Loucy (cell line): Measurements from ENCODE around the gene TRAPPC6A.

ENCODE experiments used
- H2AFZ ChIP-seq: fragments of 200-600 bp; sonication (generic); 2 replicates; pipeline ENCODE4 v1.6.0; 2016; ENCODE audit warnings: antibody characterized with exemption, mild to moderate bottlenecking, low read length, moderate library complexity
- H3F3A ChIP-seq: fragments of 200-600 bp; 2 replicates; pipeline ENCODE4 v1.6.0; 2016; ENCODE audit warnings: antibody characterized with exemption, low read depth, mild to moderate bottlenecking
- H3K27me3 ChIP-seq: fragments of 200-600 bp; sonication (generic); 2 replicates; pipeline ENCODE4 v1.6.1; 2014; ENCODE audit warnings: low read length, mild to moderate bottlenecking; ENCODE audit not compliant: insufficient read depth, poor library complexity, severe bottlenecking
- H3K36me3 ChIP-seq: fragments of 200-600 bp; sonication (generic); 2 replicates; pipeline ENCODE4 v1.6.1; 2016; ENCODE audit warnings: low read length; ENCODE audit not compliant: insufficient read depth
- H3K4me1 ChIP-seq: fragments of 200-600 bp; sonication (generic); 2 replicates; pipeline ENCODE4 v1.5.1; 2014; ENCODE audit warnings: low read length, mild to moderate bottlenecking; ENCODE audit not compliant: insufficient read depth, poor library complexity, severe bottlenecking
- H3K4me2 ChIP-seq: fragments of 200-600 bp; sonication (generic); 2 replicates; pipeline ENCODE4 v1.6.0; 2014; ENCODE audit warnings: antibody characterized with exemption, low read length, low read depth, mild to moderate bottlenecking; ENCODE audit not compliant: poor library complexity, severe bottlenecking
- H3K4me3 ChIP-seq: fragments of 200-600 bp; sonication (generic); 2 replicates; pipeline ENCODE4 v1.5.1; 2014; ENCODE audit warnings: low read length, mild to moderate bottlenecking, mixed read lengths; ENCODE audit not compliant: poor library complexity, severe bottlenecking
- H3K79me2 ChIP-seq: fragments of 200-600 bp; sonication (generic); 2 replicates; pipeline ENCODE4 v1.6.1; 2014; ENCODE audit warnings: low read length; ENCODE audit not compliant: insufficient read depth
- H3K9ac ChIP-seq: fragments of 200-600 bp; sonication (generic); 2 replicates; pipeline ENCODE4 v1.6.0; 2014; ENCODE audit warnings: mild to moderate bottlenecking, low read depth, low read length, moderate library complexity; ENCODE audit not compliant: poor library complexity, severe bottlenecking
- H3K9me2 ChIP-seq: fragments of 200-600 bp; sonication (generic); replicated peaks from 2 replicates; pipeline ENCODE4 v1.6.1; 2016; ENCODE audit warnings: low read depth, low read length, mixed read lengths
- H3K9me3 ChIP-seq: fragments of 200-600 bp; sonication (generic); 2 replicates; pipeline ENCODE4 v1.6.1; 2014; ENCODE audit warnings: mild to moderate bottlenecking, antibody characterized with exemption, low read length, low read depth; ENCODE audit not compliant: insufficient read depth
- H4K20me1 ChIP-seq: fragments of 200-600 bp; sonication (generic); 2 replicates; pipeline ENCODE4 v1.6.0; 2014; ENCODE audit warnings: antibody characterized with exemption, low read length, mild to moderate bottlenecking; ENCODE audit not compliant: insufficient read depth, poor library complexity, severe bottlenecking
- CTCF ChIP-seq: fragments of 200-600 bp; sonication (generic); conservative IDR thresholded peaks from 2 replicates; pipeline ENCODE4 v1.5.1; 2014; ENCODE audit warnings: mild to moderate bottlenecking, antibody characterized with exemption, low read length
- EZH2phosphoT487 ChIP-seq: fragments of 200-600 bp; IDR thresholded peaks from 2 replicates; pipeline ENCODE4 v1.6.1; 2018; ENCODE audit warnings: antibody characterized with exemption, mild to moderate bottlenecking, moderate library complexity, borderline replicate concordance

Gene TRAPPC6A

GRCh38 chr19:45149129-45149528 lies 28.9 kb downstream of the TRAPPC6A start:
- H3K27me3 ChIP-seq: no peaks in the 10 kb centered on the region
- H3F3A ChIP-seq: no peaks in the 10 kb centered on the region
- H3K9me3 ChIP-seq: no peaks in the 10 kb centered on the region
- no peak for TF ChIP-seq EZH2phosphoT487
- no peak overlapping the region for H2AFZ ChIP-seq
- H3K79me2 ChIP-seq: no peaks in the 10 kb centered on the region
- peaks cover 9% of the 10 kb centered on the region; the same call in 1 of the 2 replicates for H3K36me3 ChIP-seq
- H3K9me2 ChIP-seq: no peaks in the 10 kb centered on the region
- H3K9ac ChIP-seq: no peak overlapping the region
- no peaks in the 10 kb centered on the region for H4K20me1 ChIP-seq
- no peak overlapping the region for H3K4me2 ChIP-seq
- H3K4me3 ChIP-seq: no peak overlapping the region
- H3K4me1 ChIP-seq: no peaks in the 10 kb centered on the region

GRCh38 chr19:45147835-45148676 lies 30.0 kb downstream of the TRAPPC6A start:
- no peak overlapping the region for H3K4me2 ChIP-seq
- no peaks in the 10 kb centered on the region for H3K79me2 ChIP-seq
- H3K9me3 ChIP-seq: no peaks in the 10 kb centered on the region
- H3K4me1 ChIP-seq: no peaks in the 10 kb centered on the region
- H3K9ac ChIP-seq: no peak overlapping the region
- no peaks in the 10 kb centered on the region for H4K20me1 ChIP-seq
- H3K27me3 ChIP-seq: no peaks in the 10 kb centered on the region
- H3F3A ChIP-seq: no peaks in the 10 kb centered on the region
- no peak overlapping the region for H2AFZ ChIP-seq
- no peaks in the 10 kb centered on the region for H3K9me2 ChIP-seq
- no peak overlapping the region for H3K4me3 ChIP-seq
- H3K36me3 ChIP-seq: peaks cover 10% of the 10 kb centered on the region; the same call in 1 of the 2 replicates
- TF ChIP-seq CTCF (no peak), EZH2phosphoT487 (no peak)

GRCh38 chr19:45146741-45147205 lies 31.3 kb downstream of the TRAPPC6A start:
- H3K4me1 ChIP-seq: no peaks in the 10 kb centered on the region
- H3K9me3 ChIP-seq: no peaks in the 10 kb centered on the region
- no peaks in the 10 kb centered on the region for H3F3A ChIP-seq
- no peaks in the 10 kb centered on the region for H3K9me2 ChIP-seq
- no peaks in the 10 kb centered on the region for H3K79me2 ChIP-seq
- no peaks in the 10 kb centered on the region for H3K27me3 ChIP-seq
- no peaks in the 10 kb centered on the region for H4K20me1 ChIP-seq
- no peak for TF ChIP-seq EZH2phosphoT487
- no peak for TF ChIP-seq CTCF
- H3K36me3 ChIP-seq: peaks cover 23% of the 10 kb centered on the region; the same call in 1 of the 2 replicates
- H3K4me2 ChIP-seq: no peak overlapping the region
- no peak overlapping the region for H2AFZ ChIP-seq
- no peak overlapping the region for H3K4me3 ChIP-seq
- H3K9ac ChIP-seq: no peak overlapping the region

- Histone ChIP-seq H3F3A (no peaks in the 10 kb centered on the region), H3K79me2 (no peaks in the 10 kb centered on the region), H3K9ac (no peak overlapping the region), H3K4me1 (no peaks in the 10 kb centered on the region), H3K4me2 (no peak overlapping the region), H3K36me3 (peaks cover 28% of the 10 kb centered on the region; the same call in 1 of the 2 replicates), H2AFZ (no peak overlapping the region), H3K4me3 (no peak overlapping the region), H3K9me2 (no peaks in the 10 kb centered on the region), H3K9me3 (no peaks in the 10 kb centered on the region), H4K20me1 (no peaks in the 10 kb centered on the region), H3K27me3 (no peaks in the 10 kb centered on the region)
- no peak for TF ChIP-seq CTCF
Measured at GRCh38 chr19:45146251-45146650, 31.8 kb downstream of the TRAPPC6A start.
